ENCODE results near the gene CDK16.

Gene CDK16

DNA sequence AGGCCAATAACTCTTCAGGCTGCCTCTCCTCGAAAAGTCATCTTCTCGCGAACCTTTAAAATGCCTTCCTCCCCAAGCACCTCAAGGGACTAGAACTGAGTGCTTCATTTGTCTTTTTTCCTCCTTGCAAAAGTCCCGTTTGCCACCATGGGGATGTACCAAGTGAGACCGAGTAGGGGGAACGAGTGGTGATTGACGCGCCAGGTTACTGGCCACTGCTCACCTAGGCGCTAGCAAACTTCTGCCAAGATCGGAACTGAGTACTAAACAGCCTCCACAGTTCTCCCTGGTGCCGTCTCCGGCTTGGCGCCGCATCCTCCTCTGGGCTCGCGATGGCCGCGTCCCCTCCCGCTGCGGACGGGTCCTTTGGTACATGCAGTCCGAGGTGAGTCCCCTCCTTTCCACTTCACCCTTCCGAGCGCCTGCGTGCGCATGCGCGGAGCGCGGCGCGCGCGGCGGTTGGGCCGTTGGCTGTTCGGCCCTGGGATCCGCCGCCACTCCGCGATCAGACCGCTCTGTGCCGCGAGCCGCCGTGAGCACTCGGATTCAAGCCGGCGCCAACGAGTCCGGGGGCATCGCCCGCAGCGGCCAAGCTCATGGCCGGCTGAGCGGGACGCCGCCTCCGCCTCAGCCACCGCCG is at the start of gene CDK16:
TSS of gene CDK16 (plus strand) at position 402 of the 640 bp plus-strand sequence. CDS start 4,877 bp downstream, outside the sequence.
- FAIRE-seq (no peak), DNase-seq (ENCODE audit: insufficient read length, low spot score) (peak; percentile 35)
- TF ChIP-seq POLR2A (IDR thresholded peaks at IDR 0.05; ENCODE audit: low read depth, low read length) = peak; percentile 85

DNA sequence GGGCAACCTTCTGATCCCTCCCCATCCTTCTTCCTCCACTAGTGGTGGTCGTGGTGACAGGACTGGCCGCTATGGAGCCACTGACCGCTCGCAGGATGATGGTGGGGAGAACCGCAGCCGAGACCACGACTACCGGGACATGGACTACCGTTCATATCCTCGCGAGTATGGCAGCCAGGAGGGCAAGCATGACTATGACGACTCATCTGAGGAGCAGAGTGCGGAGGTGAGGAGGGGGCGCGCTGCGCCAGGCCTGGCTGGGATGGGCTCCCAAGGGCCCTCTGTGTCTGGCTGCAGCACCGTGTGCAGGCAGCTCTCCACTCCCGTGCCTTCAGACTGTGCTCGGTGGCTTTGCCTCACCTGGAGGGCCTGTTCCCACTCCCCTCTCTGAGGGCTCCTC is 49.2 kb upstream of the CDK16 start:
- DNase-seq (ENCODE audit: insufficient read length, low spot score) (no peak), FAIRE-seq (no peak)
- TF ChIP-seq POLR2A (IDR thresholded peaks at IDR 0.05; ENCODE audit: low read depth, low read length) = no peak

DNA sequence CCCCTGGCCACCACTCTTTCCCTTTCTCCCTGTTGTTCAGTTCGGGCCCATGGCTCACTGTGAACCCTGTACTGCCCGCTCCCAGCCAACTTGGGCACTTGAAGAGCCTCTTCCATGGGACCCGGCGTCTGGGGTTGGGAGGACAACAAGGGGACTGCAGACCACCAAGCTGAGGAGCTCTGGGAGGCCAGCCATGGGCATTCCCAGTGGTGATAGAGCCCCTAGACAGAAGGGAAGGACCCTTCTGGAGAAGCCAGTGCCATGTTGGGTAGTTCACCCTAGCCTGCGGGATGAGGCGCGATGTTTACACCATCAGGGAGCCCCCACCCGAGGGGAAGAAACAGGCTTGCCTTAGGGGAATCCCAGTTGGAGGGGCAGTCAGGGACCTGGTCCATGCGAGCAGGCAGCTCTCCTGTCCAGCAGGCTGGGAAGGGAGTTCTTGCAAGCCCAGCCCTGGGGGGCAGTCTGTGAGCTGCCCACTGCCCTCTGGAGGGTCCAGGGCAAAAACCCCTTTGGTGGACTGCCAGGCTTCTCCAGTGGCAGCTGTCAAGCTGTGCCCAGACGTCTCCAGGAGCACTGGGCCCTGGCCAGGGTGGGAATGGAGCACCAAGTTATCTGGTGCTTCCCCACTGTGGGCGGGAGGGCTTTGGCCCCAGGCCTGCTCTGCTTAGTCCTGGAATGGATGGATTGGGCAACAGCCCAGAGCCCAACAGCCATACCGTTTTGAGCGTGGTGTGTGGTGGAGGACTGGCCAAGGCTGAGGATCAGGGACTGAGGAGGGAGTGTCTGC is 48.6 kb upstream of the CDK16 start:
- no peak for TF ChIP-seq POLR2A (IDR thresholded peaks at IDR 0.05; ENCODE audit: low read depth, low read length)
- FAIRE-seq (no peak), DNase-seq (ENCODE audit: insufficient read length, low spot score) (no peak)

DNA sequence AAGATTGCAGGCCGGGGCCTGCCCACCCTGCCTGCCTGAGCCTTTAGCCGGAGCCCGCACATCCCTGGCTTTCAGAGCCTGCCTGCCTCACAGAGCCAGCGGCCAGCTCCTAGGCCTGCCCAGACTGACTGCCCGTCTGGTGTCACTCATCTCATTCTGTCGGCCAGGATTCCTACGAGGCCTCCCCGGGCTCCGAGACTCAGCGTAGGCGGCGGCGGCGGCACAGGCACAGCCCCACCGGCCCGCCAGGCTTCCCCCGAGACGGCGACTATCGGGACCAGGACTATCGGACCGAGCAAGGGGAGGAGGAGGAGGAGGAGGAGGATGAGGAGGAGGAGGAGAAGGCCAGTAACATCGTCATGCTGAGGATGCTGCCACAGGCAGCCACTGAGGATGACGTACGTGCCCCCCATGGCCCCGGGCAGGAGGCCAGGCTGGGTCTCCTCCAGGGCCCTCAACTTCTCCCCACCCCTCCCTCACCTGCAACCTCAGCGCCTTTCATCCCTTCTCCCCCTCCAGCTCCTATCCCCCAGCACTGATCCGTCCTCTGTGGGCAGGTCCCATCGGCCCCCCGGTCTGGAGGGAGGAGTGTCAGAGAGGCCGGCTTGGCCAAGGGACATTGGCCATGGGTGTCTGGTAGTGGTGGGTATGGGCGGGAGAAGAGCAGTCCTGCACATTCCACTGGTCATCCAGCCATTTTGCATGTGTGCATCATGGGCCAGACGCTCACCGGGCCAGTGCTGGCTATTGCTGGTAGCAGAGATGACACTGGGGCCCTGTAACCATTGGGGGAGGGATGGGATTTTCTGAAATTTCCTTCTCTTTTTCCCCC is 47.4 kb upstream of the CDK16 start:
- no peak for DNase-seq (ENCODE audit: insufficient read length, low spot score)
- FAIRE-seq = no peak
- no peak for TF ChIP-seq POLR2A (IDR thresholded peaks at IDR 0.05; ENCODE audit: low read depth, low read length)

DNA sequence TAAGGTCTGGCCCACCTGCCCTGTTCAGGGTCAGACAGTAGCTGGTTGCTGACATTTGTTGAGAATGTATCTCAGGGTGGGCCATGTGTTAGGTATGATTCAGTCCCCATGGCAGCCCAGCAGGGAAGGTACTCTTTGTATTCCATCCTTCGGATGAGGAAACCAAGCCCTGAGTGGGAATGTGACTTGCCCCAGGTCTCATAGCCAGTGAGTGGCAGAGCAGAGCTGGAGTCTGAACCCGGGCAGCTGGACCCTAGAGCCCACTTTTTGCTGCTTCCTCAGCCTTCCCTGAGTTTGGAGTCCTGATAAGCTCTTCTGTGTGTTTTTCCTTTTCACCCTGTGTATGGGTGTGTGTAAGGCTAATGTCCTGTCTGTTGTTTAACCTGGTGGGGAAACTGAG is 46.5 kb upstream of the CDK16 start:
- DNase-seq (ENCODE audit: insufficient read length, low spot score) (no peak), FAIRE-seq (no peak)
- no peak for TF ChIP-seq POLR2A (IDR thresholded peaks at IDR 0.05; ENCODE audit: low read depth, low read length)

DNA sequence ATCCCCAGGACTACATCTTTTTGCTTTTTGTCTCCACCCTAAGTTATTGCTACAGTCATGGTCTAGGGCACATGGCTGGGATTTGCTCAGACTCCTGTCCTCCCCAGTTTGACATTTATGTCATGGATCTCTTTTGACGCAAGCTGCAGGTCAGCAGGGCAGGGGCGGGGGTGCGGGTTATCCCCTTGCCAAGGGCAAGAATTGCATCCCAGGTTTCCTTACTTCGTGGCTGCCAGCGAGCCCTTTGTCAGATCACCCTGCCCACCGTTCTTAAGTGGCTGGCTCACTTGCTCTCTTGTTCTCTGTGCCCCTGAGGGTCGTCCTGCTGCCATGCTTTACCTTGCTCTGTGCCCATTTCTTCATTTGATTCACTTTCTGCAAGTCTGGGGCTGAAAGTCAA is 45.9 kb upstream of the CDK16 start:
- no peak for DNase-seq (ENCODE audit: insufficient read length, low spot score)
- FAIRE-seq = no peak
- TF ChIP-seq POLR2A (IDR thresholded peaks at IDR 0.05; ENCODE audit: low read depth, low read length) = no peak

DNA sequence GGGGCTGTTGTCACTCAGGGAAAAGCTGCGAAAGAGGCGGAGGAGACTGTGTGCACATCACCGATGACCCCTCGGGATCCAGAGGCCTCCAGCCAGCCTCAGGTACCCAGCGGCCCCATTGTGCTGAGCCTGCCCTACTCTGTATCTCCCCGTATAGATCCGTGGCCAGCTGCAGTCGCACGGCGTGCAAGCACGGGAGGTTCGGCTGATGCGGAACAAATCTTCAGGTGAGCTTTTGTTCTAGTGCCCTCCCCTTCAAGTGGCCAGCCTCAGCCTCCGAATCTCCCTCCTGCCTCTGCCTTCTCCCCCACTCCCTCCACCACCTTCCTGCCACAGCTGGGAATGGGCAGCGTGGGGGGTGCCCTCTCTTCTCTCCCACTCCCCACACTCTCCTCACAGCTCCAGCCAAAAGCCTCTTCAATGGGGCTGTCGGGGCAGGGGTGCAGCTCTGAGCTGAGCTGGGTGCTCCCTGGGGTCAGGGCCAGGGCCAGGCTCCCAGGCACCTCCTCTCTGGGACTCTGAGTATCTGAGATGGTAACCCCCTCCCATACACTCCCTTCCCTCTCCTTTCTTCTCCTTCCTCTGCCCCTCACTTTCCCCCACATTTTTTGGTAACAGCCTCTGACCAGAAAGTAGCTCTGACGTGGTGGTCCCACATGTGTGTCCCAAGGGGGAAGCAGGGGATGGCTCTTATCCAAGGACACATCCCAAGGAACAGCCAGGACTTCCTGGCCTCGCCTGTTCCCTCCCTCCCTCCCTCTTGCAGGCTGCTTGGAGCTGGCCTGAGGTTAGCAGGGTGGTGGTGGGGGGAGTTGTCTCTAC is 45.3 kb upstream of the CDK16 start:
- no peak for DNase-seq (ENCODE audit: insufficient read length, low spot score)
- no peak for TF ChIP-seq POLR2A (IDR thresholded peaks at IDR 0.05; ENCODE audit: low read depth, low read length)
- no peak for FAIRE-seq

DNA sequence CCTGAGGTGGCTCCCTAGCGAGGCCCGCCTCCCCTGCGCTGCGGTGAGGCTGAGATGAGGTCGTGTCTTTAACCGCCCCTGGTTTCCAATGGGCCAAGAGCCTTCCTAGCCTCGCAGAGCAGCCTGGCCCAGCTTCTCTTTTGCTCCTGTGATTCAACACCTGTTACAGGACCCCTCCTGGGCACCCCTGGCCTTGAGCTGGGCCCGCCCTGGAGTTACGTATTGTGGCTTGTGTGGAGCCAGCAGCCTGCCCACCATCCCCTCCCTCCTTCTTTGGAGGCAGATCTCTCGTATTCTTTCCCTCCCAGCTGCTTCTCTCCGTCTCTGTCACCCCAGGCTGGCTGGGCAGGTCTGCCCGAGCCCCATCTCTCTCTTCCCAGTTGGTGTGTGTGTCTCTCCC is 44.1 kb upstream of the CDK16 start:
- DNase-seq (ENCODE audit: insufficient read length, low spot score) (no peak), FAIRE-seq (no peak)
- no peak for TF ChIP-seq POLR2A (IDR thresholded peaks at IDR 0.05; ENCODE audit: low read depth, low read length)

DNA sequence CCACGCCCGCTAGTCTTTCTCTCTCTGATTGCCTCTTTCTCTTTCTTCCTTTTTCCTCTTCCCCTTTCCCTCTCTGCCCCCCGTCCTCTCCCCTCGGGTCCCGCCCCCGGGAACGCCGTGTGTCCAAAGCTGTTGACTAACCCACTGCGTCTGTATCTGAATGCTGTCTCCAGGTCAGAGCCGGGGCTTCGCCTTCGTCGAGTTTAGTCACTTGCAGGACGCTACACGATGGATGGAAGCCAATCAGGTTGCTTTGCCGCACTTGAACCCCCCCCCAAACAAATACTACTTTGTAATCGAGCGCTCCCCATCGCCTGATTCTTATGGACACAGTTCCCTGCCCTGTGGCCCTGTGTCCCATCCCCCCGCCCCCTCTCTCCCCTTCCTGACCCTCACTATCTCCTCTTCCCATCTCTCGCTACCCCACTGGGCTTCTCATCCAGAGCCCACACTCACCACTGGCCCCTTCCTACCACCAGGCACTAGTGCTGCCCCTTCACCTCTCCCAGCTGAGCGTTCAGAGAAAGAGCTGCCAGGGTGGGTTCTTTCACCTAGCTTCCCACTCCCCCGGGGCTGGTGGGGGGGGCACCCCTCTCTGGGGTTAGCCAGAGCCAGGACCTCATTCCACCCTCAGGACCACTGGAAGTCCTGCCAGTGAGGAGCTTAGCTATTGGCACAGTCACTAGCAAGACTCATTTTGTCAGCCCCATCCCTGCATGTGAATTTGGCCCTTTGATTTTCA is 43.5 kb upstream of the CDK16 start:
- TF ChIP-seq POLR2A (IDR thresholded peaks at IDR 0.05; ENCODE audit: low read depth, low read length) = no peak
- no peak for FAIRE-seq
- no peak for DNase-seq (ENCODE audit: insufficient read length, low spot score)

DNA sequence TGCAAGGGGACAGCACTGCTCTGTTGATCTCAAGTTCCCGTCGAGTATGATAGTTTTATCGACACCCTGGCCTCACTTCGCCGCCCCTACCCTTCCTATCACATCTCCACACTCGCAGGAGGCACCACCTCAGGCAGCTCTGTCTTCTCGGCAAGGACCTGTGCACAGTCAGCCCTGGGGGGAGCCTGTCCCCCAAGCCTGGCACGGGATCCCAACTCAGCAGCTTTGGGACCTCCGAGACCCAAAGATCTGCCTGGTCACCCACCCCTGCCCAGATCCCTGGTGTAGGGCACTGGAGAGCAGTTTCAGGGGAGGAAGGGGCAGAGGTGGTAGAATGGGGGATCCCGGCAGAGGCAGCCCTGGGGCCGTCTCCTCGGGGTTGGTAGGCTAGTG is 42.9 kb upstream of the CDK16 start:
- FAIRE-seq = no peak
- DNase-seq (ENCODE audit: insufficient read length, low spot score) = no peak
- TF ChIP-seq POLR2A (IDR thresholded peaks at IDR 0.05; ENCODE audit: low read depth, low read length) = no peak

DNA sequence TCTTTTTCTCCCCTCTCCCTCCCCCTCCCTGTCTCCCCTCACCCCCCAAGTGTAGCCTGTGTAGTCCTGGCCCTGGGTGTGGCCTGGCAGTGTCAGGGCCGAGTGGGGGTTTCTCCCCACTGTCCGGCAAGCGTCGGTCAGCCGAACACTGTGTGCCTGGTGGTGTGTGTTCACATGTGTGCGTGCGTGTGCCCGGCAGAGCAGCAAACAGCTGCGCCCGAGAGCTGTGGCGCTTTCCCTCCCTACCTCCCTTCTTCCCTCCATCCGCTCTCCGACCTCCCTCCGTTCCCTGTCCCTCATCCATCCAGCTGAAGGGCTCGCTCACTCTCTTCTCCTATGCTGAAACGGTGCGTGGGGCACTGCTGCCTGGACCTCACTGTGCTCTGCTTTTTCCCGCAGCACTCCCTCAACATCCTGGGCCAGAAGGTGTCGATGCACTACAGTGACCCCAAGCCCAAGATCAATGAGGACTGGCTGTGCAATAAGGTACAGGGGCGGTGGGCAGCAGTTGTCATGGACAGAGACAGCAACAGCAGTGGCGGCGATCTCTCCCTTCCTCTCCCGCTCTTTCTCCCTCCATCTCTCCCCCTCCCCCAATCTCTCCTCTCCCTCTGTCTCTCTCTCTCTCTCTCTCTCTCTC is 42.3 kb upstream of the CDK16 start:
- FAIRE-seq (no peak), DNase-seq (ENCODE audit: insufficient read length, low spot score) (no peak)
- TF ChIP-seq POLR2A (IDR thresholded peaks at IDR 0.05; ENCODE audit: low read depth, low read length) = no peak

DNA sequence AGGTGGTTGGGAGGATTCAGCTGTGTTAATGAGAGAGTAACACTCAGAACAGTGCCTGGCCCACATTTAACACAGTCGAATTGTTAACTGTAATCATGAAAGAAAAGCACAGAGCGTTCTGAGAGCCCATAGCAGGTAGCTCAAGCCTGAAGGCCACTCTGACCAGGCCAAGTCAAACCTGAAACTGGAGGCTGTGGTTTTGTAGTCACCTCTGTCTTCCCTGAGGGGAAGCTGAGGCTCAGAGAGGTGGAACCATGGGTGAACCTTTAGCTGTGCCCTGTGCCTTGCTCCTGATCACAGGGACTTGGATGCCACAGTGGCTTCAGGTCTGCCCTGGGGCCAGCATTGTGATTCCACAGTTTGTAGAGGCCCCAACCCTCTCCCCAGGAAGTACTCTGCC is 41.4 kb upstream of the CDK16 start:
- no peak for TF ChIP-seq POLR2A (IDR thresholded peaks at IDR 0.05; ENCODE audit: low read depth, low read length)

More for the DNA sequence above, 41.4 kb upstream of the CDK16 start:
- DNase-seq (ENCODE audit: insufficient read length, low spot score) (no peak), FAIRE-seq (no peak)

All from H54 (cell line).